ENCODE data around the gene CCDC63. TPM values are rescaled to one million over a fixed set of nuclear protein-coding genes. Genes with fewer than 3 reads are reported as not detected.

CCDC63 gene
- polyA plus RNA-seq, 3 donors from 2014 or later: not detected

DNA sequence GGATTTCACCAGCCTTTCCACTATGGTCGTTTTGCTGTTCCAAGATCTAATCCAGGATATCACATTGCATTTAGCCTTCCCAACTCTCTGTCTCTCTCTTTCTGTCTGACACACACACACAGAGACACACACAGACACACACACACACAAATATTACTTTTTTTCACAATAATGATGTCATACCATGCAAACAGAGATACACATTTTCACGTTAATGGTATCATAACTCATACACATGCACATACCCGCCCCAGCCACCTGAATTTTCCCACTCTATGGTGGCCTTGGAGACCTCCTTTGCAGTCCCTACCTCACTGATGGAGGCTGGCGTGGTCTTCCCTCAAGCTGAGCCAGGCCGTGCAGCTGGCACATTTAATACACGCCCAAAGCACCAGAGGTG lies 80.8 kb downstream of the CCDC63 start:
- Mint-ChIP-seq H3K36me3 (no peaks in the 10 kb centered on the region), H3K4me1 (no peaks in the 10 kb centered on the region), H3K9me3 (no peaks in the 10 kb centered on the region), H3K27ac (no peak overlapping the region), H3K27me3 (ENCODE audit: low read depth in 3 of 3) (peaks cover 2 to 6% (median 4%) of the 10 kb centered on the region in 3 donors), H3K4me3 (no peak overlapping the region)
- no peak for DNase-seq

DNA sequence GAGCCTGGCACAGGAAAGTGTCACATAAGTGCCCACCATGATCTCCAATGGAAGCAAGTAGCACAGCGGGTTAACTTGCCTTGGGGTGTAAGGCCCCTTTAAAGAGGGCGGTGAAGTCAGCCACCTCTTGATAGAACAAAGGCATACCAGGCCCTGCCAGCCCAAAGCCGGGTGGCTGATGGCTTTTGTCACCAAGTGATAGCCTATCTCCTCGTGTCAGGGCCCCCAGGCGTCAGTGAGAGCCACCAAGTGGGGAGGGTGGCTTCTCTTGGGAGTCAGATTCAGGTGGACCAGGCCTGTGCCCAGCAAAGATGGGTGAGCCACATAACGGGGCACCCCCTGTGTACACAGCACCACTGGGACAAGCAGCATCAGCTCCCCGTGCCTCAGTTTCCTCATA lies 81.9 kb downstream of the CCDC63 start:
- Mint-ChIP-seq H3K36me3 (no peaks in the 10 kb centered on the region), H3K4me3 (no peak overlapping the region), H3K4me1 (no peaks in the 10 kb centered on the region), H3K27me3 (ENCODE audit: low read depth in 3 of 3) (peaks cover 2 to 8% (median 5%) of the 10 kb centered on the region in 3 donors), H3K9me3 (no peaks in the 10 kb centered on the region), H3K27ac (no peak overlapping the region)
- no peak for DNase-seq

DNA sequence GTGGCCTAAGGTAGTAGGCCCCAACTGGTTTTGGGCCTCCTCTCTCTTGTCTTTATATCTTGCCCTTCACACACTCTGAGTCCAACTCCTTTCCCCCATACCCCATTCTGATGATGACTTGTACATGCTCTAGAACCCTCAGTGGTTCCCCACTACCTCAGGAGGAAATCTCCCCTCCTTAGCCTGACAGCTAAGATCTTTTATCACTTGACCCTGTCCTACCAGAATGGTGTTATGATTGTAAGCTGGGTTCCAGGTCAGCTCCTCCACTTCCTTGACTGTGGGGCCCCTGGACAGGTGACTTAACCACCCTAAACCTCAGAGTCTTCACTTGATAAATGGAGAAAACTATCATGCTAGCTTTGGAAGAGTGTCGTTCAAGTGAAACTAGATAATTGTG lies 83.0 kb downstream of the CCDC63 start:
- no peak overlapping the region for H3K27ac Mint-ChIP-seq
- H3K4me3 Mint-ChIP-seq: no peak overlapping the region
- H3K36me3 Mint-ChIP-seq: no peaks in the 10 kb centered on the region
- H3K4me1 Mint-ChIP-seq: no peaks in the 10 kb centered on the region
- DNase-seq: no peak
- peaks cover 2 to 11% (median 3%) of the 10 kb centered on the region in 3 donors for H3K27me3 Mint-ChIP-seq (ENCODE audit: low read depth in 3 of 3)
- H3K9me3 Mint-ChIP-seq: no peaks in the 10 kb centered on the region

DNA sequence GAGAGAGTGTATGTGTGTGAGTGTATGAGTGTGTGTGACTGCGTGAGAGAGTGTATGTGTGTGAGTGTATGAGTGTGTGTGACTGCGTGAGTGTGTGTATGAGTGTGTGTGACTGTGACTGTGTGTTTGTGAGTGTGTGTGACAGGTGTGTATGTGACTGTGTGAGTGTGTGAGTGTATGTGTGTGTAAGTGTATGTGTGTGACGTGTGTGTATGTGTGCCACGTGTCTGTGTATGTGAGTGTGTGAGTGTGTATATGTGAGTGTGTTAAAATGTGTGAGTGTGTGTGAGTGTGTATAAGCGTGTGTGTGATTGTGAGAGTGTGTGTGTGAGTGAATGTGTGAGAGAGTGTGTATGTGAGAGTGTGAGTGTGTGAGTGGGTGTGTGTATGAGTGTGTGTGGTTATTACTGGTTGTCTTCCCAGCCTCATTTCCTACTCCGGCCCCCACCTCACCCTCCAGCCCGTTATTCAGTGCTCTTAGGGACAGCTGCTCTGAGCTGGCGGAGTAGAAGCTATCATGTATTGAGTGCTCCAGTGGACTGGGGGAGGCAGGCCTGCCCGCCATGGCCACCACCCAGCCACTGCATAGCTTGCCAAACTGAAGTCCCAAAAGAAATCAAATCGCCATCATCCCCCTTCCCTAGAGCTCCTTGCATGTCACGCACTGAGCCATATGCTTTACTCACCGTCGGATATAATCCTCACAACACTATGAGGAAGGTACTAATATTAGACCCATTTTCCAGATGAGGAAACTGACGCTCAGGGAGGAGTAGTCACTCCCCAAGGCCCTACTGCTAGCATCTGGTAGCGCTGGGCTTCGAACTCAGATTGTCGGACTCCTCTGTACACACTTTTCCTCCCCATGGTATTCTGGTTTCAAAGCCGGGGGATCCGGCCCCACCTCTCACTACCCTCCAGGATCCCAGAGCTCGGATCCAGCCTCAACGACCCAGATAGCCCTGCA lies 83.8 kb downstream of the CCDC63 start:
- H3K27ac Mint-ChIP-seq: no peak overlapping the region
- H3K27me3 Mint-ChIP-seq (ENCODE audit: low read depth in 3 of 3): peaks cover 2 to 11% (median 3%) of the 10 kb centered on the region in 3 donors
- no peak for DNase-seq
- H3K9me3 Mint-ChIP-seq: no peaks in the 10 kb centered on the region
- H3K4me1 Mint-ChIP-seq: no peaks in the 10 kb centered on the region
- H3K4me3 Mint-ChIP-seq: no peak overlapping the region
- no peaks in the 10 kb centered on the region for H3K36me3 Mint-ChIP-seq

DNA sequence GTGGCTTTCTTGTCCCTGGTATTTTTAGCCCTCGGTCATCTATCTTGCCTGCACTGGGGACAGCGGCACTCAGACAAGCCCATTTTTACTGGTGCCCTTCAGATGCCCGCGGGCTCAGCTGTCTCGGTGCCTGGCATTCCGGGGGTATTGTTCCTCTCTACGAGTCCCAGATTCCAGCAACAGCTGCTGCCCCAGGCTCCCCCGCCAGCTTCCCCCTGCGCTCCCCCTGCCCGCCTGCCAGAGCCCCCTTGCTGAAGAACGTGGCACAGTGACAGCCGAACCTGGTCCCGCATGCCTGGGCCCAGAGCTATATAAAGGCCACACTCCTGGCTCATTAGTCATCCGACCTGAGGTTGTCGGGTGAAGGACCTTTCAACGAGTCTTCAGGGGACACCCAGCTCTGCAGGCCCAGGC lies 84.5 kb downstream of the CCDC63 start:
- no peak for DNase-seq
- no peak overlapping the region for H3K27ac Mint-ChIP-seq
- H3K4me3 Mint-ChIP-seq: no peak overlapping the region
- no peaks in the 10 kb centered on the region for H3K36me3 Mint-ChIP-seq
- no peaks in the 10 kb centered on the region for H3K4me1 Mint-ChIP-seq
- peaks cover 3 to 11% (median 4%) of the 10 kb centered on the region in 3 donors for H3K27me3 Mint-ChIP-seq (ENCODE audit: low read depth in 3 of 3)
- no peaks in the 10 kb centered on the region for H3K9me3 Mint-ChIP-seq

DNA sequence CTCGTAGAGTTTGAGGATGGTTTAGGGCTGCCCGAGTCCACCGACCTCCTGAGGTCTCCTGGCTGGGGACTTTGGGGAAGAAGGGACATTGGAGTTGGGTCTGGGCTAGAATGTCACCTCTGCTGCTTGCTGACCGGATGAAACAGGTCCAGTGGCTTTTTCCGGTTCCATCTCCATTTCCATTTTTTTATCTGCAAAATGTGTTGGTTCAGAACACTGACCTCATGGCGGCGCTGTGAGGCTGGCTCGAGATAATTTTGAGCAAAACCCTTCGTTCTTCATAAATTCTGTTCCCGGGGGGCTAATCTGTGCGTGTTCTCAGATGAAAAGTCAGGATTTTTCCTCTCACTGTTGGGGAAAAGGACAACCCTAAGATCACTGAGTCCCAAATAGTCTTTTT lies 85.3 kb downstream of the CCDC63 start:
- no peak overlapping the region for H3K27ac Mint-ChIP-seq
- peaks cover 3 to 12% (median 6%) of the 10 kb centered on the region in 3 donors for H3K27me3 Mint-ChIP-seq (ENCODE audit: low read depth in 3 of 3)
- H3K4me1 Mint-ChIP-seq: peaks cover 2% of the 10 kb centered on the region in 2 donors
- no peak for DNase-seq
- no peaks in the 10 kb centered on the region for H3K9me3 Mint-ChIP-seq
- H3K36me3 Mint-ChIP-seq: peaks cover 0 to under 1% (median 0%) of the 10 kb centered on the region in 3 donors
- no peak overlapping the region for H3K4me3 Mint-ChIP-seq

DNA sequence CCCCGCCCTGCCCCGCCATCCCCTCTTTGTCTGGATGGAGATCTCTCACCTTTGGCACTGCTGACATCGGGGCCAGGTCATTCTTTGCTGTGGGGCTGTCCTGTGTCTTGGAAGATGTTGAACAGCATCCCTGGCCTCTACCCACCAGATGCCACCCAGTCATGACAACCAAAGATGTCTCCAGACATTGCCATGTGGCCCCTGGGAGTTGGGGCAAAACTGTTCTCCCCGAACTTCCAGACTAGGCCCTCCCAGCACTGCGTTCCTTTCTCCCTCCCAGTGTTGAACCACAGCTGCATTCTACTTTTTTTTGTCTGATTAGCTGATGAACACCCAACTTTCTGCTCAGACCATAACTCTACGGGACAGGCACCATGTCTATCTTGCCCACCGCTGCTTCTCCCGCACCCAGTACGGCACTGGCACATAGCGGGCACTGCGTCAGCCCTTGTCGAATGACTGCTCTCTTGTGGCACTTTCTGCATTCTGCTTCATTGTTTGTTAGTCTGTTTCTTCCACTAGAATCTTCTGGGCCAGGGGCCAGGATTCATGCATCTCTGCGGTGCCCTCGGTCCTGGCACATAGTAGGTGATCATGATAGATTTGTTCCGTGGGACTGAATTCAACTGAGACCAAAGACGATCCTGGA lies 86.7 kb downstream of the CCDC63 start:
- peaks cover 6 to 11% (median 7%) of the 10 kb centered on the region in 3 donors for H3K27me3 Mint-ChIP-seq (ENCODE audit: low read depth in 3 of 3)
- H3K4me1 Mint-ChIP-seq: peaks cover 5% of the 10 kb centered on the region in 2 donors
- H3K4me3 Mint-ChIP-seq: no peak overlapping the region
- H3K9me3 Mint-ChIP-seq: no peaks in the 10 kb centered on the region
- no peak overlapping the region for H3K27ac Mint-ChIP-seq
- DNase-seq: no peak
- peaks cover 0 to 4% (median 0%) of the 10 kb centered on the region in 3 donors for H3K36me3 Mint-ChIP-seq

DNA sequence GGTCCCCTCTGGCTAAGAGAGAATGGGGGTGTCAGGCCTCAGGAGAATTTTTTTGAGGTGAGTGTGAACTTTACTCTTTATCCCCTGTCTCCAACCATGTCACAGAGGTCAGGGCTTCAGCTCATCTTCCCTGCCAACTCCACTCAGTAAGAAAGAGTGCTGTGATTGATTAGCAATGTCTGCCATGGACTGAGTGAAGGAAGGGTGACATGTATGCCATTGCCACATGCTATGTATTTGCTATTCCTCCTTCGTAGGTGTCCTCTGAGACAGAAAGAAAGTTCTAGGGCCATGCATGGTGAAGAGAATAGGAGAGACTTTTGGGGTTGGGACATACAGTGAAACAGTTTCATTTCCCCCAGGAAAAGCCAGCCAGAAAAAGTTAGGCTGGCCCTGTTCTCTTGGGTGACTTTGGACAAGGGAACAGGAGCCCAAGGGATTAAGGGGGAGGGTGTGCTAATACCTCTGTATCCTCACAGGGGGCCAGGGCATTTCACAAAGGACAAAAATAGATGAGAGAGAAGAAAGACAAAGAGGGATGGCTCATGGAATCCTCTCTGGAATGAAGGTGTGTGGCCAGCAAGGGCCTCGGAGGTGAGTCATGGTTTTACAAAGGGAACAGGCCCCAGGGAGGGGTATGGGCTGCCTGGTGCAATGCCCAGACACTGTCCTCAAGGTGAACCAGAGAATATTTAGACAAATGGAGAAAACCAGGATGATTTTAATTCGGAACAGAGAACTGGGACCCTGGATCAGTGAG lies 87.5 kb downstream of the CCDC63 start:
- peaks cover 6 to 11% (median 7%) of the 10 kb centered on the region in 3 donors for H3K27me3 Mint-ChIP-seq (ENCODE audit: low read depth in 3 of 3)
- no peak overlapping the region for H3K4me3 Mint-ChIP-seq
- no peak for DNase-seq
- H3K36me3 Mint-ChIP-seq: peaks cover 0 to 4% (median 0%) of the 10 kb centered on the region in 3 donors
- H3K27ac Mint-ChIP-seq: no peak overlapping the region
- peaks cover 5% of the 10 kb centered on the region in 2 donors for H3K4me1 Mint-ChIP-seq
- no peaks in the 10 kb centered on the region for H3K9me3 Mint-ChIP-seq

DNA sequence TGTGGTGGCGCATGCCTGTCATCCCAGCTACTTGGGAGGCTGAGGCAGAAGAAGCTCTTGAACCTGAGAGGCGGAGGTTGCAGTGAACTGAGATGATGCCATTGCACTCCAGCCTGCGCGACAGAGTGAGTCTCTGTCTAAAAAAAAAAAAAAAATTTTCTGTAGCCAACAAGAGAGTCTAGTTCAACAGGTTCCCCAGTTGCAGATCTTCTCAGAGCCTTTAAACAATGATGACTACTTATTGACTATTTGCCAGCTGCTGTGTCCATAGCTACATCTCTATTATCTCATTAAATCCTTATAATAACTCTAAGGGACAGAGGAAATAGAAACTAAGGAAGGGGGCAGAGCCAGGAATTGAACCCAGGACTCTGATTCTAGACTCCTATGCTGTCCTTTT lies 88.8 kb downstream of the CCDC63 start:
- DNase-seq: no peak
- Mint-ChIP-seq H3K27me3 (ENCODE audit: low read depth in 3 of 3) (peaks cover 6 to 11% (median 9%) of the 10 kb centered on the region in 3 donors), H3K36me3 (peaks cover 0 to 4% (median 0%) of the 10 kb centered on the region in 3 donors), H3K27ac (no peak overlapping the region), H3K4me3 (no peak overlapping the region), H3K4me1 (peaks cover 5% of the 10 kb centered on the region in 2 donors), H3K9me3 (no peaks in the 10 kb centered on the region)

DNA sequence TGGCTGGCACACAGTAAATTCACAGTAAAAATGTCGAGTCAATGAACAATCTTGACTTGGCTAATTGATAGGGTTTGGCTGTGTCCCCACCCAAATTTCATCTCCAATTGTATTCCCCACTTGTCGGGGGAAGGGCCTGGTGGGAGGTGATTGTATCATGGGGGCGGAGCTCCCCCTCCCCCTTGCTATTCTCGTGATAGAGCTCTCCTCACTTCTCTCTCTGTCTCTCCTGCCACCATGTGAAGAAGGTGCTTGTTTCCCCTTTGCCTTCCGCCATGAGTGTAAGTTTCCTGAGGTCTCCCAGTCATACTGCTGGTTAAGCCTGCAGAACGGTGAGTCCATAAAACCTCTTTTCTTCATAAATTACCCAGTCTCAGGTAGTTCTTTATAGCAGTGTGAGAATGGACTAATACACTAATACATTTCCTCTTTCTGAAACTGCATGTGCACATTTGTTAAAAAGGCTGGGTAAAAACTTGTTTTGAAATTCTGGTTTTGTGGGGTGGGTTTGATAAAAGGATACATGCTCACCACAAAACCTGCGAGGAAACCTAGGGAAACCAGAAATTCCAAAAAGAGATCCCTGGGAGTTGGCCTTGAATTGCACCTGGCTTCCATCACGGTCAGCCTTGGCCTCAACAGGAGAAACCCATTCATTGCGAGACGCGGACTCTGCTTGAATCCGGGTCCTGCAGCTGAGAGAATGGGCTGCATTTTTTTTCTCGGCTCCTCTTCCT lies 89.7 kb downstream of the CCDC63 start:
- H3K36me3 Mint-ChIP-seq: peaks cover 0 to 4% (median 0%) of the 10 kb centered on the region in 3 donors
- no peak overlapping the region for H3K4me3 Mint-ChIP-seq
- H3K4me1 Mint-ChIP-seq: peaks cover 5% of the 10 kb centered on the region in 2 donors
- no peaks in the 10 kb centered on the region for H3K9me3 Mint-ChIP-seq
- H3K27me3 Mint-ChIP-seq (ENCODE audit: low read depth in 3 of 3): peaks cover 6 to 11% (median 11%) of the 10 kb centered on the region in 3 donors
- DNase-seq: no peak
- no peak overlapping the region for H3K27ac Mint-ChIP-seq

DNA sequence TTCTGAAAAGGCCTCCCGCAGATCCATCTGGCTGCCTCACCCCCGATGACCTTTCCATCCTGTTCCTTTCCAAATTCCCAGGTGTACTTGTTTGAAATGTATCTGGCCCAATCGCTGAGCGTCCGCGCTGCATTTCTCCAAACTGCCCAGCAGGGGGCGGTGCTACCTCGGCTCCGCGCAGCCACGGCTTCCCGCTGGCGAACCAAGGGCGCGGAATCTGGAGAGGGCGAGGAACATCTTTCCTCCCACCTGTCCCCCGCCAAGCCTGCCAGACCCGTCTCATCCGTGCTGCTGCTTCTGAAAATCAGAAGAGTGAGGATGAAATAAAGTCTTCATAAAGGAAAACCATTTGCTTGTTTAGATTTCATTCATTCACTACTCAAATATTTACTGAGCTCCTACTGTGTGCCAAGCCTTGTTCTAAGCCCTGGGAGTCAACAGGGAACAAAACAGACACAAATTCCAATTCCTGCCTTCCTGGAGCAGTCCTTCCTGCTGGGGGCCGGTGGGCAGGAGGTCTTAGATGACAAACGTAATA lies 90.4 kb downstream of the CCDC63 start:
- Mint-ChIP-seq H3K9me3 (no peaks in the 10 kb centered on the region), H3K36me3 (peaks cover 0 to 4% (median 0%) of the 10 kb centered on the region in 3 donors), H3K27me3 (ENCODE audit: low read depth in 3 of 3) (peaks cover 6 to 11% (median 11%) of the 10 kb centered on the region in 3 donors), H3K27ac (no peak overlapping the region), H3K4me3 (no peak overlapping the region), H3K4me1 (peaks cover 5% of the 10 kb centered on the region in 2 donors)
- peak; percentile 25 to 29 (median 28) for DNase-seq

DNA sequence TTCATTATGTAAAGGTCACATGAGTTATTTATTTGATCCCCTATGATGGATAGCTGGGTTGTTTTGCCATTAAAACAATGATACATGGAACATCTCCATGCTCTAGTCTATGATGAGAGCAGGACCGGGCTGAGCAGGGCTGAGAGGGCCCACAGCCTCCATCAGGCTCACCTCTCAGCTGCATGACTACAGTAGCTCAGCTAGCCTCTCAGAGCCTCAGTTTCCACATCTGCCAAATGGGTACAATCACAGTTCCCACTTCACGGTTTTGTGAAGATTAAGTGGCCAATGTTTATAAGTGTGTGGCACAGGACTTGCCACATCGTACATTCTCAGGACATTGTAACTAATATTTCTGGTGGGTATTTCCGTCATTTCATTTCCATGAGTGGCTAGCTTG lies 93.5 kb downstream of the CCDC63 start:
- peaks cover 3 to 11% (median 4%) of the 10 kb centered on the region in 3 donors for H3K27me3 Mint-ChIP-seq (ENCODE audit: low read depth in 3 of 3)
- no peak overlapping the region for H3K4me3 Mint-ChIP-seq
- H3K27ac Mint-ChIP-seq: no peak overlapping the region
- H3K4me1 Mint-ChIP-seq: peaks cover 5% of the 10 kb centered on the region in 2 donors
- DNase-seq: no peak
- no peaks in the 10 kb centered on the region for H3K9me3 Mint-ChIP-seq
- peaks cover 0 to 4% (median 0%) of the 10 kb centered on the region in 3 donors for H3K36me3 Mint-ChIP-seq

DNA sequence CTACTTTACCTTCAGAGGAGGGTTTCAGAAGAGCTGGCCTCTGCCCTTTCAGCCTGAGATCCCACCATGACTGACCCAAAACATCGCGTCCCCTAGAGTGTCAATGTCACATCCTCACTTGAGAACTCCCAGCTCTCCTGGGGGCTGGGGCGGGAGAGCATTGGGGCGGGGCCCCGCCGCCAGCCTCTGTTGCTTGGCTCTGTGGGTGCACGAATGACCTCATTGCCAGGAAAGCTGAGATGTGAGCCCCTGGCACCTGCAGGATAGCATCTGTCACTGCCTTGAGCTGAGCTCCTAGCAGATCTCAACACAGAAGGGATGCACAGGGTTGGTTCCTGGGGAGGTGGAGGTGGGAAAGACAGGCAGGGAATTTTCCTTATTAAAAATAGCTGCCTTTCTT lies 94.1 kb downstream of the CCDC63 start:
- Mint-ChIP-seq H3K27me3 (ENCODE audit: low read depth in 3 of 3) (peaks cover 2 to 11% (median 3%) of the 10 kb centered on the region in 3 donors), H3K9me3 (peaks cover 0 to 5% (median 0%) of the 10 kb centered on the region in 6 donors), H3K27ac (no peak overlapping the region), H3K4me1 (peaks cover 5% of the 10 kb centered on the region in 2 donors), H3K4me3 (no peak overlapping the region), H3K36me3 (peaks cover 0 to 4% (median 0%) of the 10 kb centered on the region in 3 donors)
- no peak for DNase-seq

All from immature natural killer cell (primary cell).